GM19035 (cell line): ENCODE results near the gene CKAP2L.

ENCODE experiments used
- ATAC-seq: cut with Tn5 transposase; IDR thresholded peaks from one replicate; pipeline ENCODE4 v1.9.1; 2021; ENCODE audit not compliant: unreplicated experiment

Gene CKAP2L

GRCh38 chr2:112762276-112762675 is 2.1 kb downstream of the CKAP2L start:
- ATAC-seq = no peak

GRCh38 chr2:112760149-112760548 is 4.3 kb downstream of the CKAP2L start:
- ATAC-seq = no peak

- no peak for ATAC-seq
Observed at GRCh38 chr2:112758711-112759110, 5.7 kb downstream of the CKAP2L start.

- no peak for ATAC-seq
Observed at GRCh38 chr2:112757265-112757664, 7.1 kb downstream of the CKAP2L start.

GRCh38 chr2:112756207-112756606 is 8.2 kb downstream of the CKAP2L start:
- ATAC-seq = no peak

GRCh38 chr2:112755444-112755843 is 9.0 kb downstream of the CKAP2L start:
- no peak for ATAC-seq

GRCh38 chr2:112754564-112754963 is 9.8 kb downstream of the CKAP2L start:
- no peak for ATAC-seq

GRCh38 chr2:112752667-112753066 is 11.7 kb downstream of the CKAP2L start:
- no peak for ATAC-seq

GRCh38 chr2:112751451-112752197 is 12.8 kb downstream of the CKAP2L start:
- ATAC-seq = no peak

GRCh38 chr2:112750560-112750843 is 13.9 kb downstream of the CKAP2L start:
- ATAC-seq = no peak

GRCh38 chr2:112749755-112750559 is 14.5 kb downstream of the CKAP2L start:
- peak; percentile 91 for ATAC-seq

GRCh38 chr2:112740527-112740926 is 23.9 kb downstream of the CKAP2L start:
- ATAC-seq = no peak

- no peak for ATAC-seq
Observed at GRCh38 chr2:112737542-112738232, 26.7 kb downstream of the CKAP2L start.

- no peak for ATAC-seq
Observed at GRCh38 chr2:112733871-112734270, 30.5 kb downstream of the CKAP2L start.

- ATAC-seq = no peak
Observed at GRCh38 chr2:112733456-112733855, 31.0 kb downstream of the CKAP2L start.

- no peak for ATAC-seq
Observed at GRCh38 chr2:112731479-112731878, 32.9 kb downstream of the CKAP2L start.

GRCh38 chr2:112730791-112731190 is 33.6 kb downstream of the CKAP2L start:
- no peak for ATAC-seq

GRCh38 chr2:112730216-112730615 is 34.2 kb downstream of the CKAP2L start:
- ATAC-seq = no peak

- ATAC-seq = no peak
Observed at GRCh38 chr2:112728378-112729175, 35.8 kb downstream of the CKAP2L start.

GRCh38 chr2:112728029-112728362 is 36.4 kb downstream of the CKAP2L start:
- no peak for ATAC-seq
